Lung (tissue), 12 donors: ENCODE measurements around the gene GNG7. TPM values are rescaled to one million over a fixed set of nuclear protein-coding genes. Genes with fewer than 3 reads are reported as not detected.
A peak's percentile ranks its signal among the peaks of the same experiment; 100 is the strongest.

Source experiments
- ATAC-seq: fragments of 200-7000 bp; cut with Tn5 transposase; one replicate; pipeline ENCODE4 v1.9.1; 2020; ENCODE audit warnings: moderate number of reproducible peaks; ENCODE audit not compliant: insufficient read depth, low FRiP score
- DNase-seq, 3 donors: peaks; one replicate each; pipeline ENCODE4 v3.0.0-alpha.2; 2013 to 2017
- H3K27ac ChIP-seq, 2 donors: one replicate each; pipeline ENCODE4 v1.5.1; 2013; ENCODE audit warnings: mild to moderate bottlenecking in 2 of 2, moderate library complexity in 2 of 2, control low read depth in 1 of 2, inconsistent platforms in 1 of 2, low read depth in 1 of 2, low read length in 1 of 2
- H3K27me3 ChIP-seq, 3 donors: one replicate each; pipeline ENCODE4 v1.5.1; 2013; ENCODE audit warnings: low read length in 2 of 3; ENCODE audit not compliant: control insufficient read depth in 3 of 3, insufficient read depth in 3 of 3
- H3K36me3 ChIP-seq, 4 donors: one replicate each; pipeline ENCODE4 v1.5.1; 2013; ENCODE audit warnings: low read length in 4 of 4, mild to moderate bottlenecking in 1 of 4, moderate library complexity in 1 of 4; ENCODE audit not compliant: control insufficient read depth in 4 of 4, insufficient read depth in 4 of 4
- H3K4me1 ChIP-seq, 5 donors: one replicate each; pipeline ENCODE4 v1.5.1; 2013; ENCODE audit warnings: low read length in 5 of 5, mild to moderate bottlenecking in 2 of 5, moderate library complexity in 1 of 5; ENCODE audit not compliant: control insufficient read depth in 5 of 5, insufficient read depth in 5 of 5
- H3K4me3 ChIP-seq: one replicate; pipeline ENCODE4 v1.5.1; 2013; ENCODE audit warnings: mild to moderate bottlenecking, control low read depth, moderate library complexity
- H3K9ac ChIP-seq, 2 donors: one replicate each; pipeline ENCODE4 v1.5.1; 2013; ENCODE audit warnings: low read length in 2 of 2, control low read depth in 1 of 2; ENCODE audit not compliant: insufficient read depth in 1 of 2
- H3K9me3 ChIP-seq, 4 donors: one replicate each; pipeline ENCODE4 v1.5.1; 2013; ENCODE audit warnings: low read length in 3 of 4, mild to moderate bottlenecking in 1 of 4, moderate library complexity in 1 of 4; ENCODE audit not compliant: control insufficient read depth in 4 of 4, insufficient read depth in 3 of 4
- CTCF ChIP-seq: IDR thresholded peaks from 2 replicates; pipeline ENCODE4 v1.5.1; 2012; ENCODE audit warnings: mild to moderate bottlenecking; ENCODE audit errors: control extremely low read depth, extremely low read depth
- WGBS, 2 donors: extraction: QIAGEN DNeasy Blood & Tissue Kit; methylation state at CpG; one replicate each; pipeline ENCODE4 v1.1.7; 2013; 5-methylcytosine and 5-hydroxymethylcytosine counted together
- polyA plus RNA-seq, 2 donors: library from polyadenylated mRNA; stranded (reverse); fragments of 200-250 nt; gene quantifications; one replicate each; pipeline ENCODE4 v1.2.1, GENCODE V29; 2013
- total RNA-seq, 2 donors: library from RNA; depleted of rRNA in 1 of 2; stranded (reverse); fragments of >200 nt in 1 of 2; gene quantifications; one replicate each; pipeline ENCODE4 v1.2.1, GENCODE V29; 2014 to 2021
- donor health status: control.
- donor health status: control.
- donor health status: Bipolar disorder and iron deficiency.
- donor health status: healthy.
- donor health status: DM: yes; HTN: yes; CAD: no.

Gene GNG7
- total and polyA plus RNA-seq, 4 donors = 1.6 to 4.5 (median 2.8) TPM

- ATAC-seq = no peak
- H3K27ac ChIP-seq = no peak overlapping the region
These were observed 126.6 kb downstream of the GNG7 start for GRCh38 chr19:2575734-2576481.

GRCh38 chr19:2574971-2575630, 127.4 kb downstream of the GNG7 start:
- 93 to 96% methylated on average over 19 of the region's 19 CpGs for WGBS, 2 donors
- DNase-seq = no peak

More at GRCh38 chr19:2575734-2576481, 126.6 kb downstream of the GNG7 start:
- no peak for TF ChIP-seq CTCF
- peaks cover 0 to 2% (median 0%) of the 10 kb centered on the region in 4 donors for H3K9me3 ChIP-seq
- H3K27me3 ChIP-seq = no peaks in the 10 kb centered on the region
- no peak overlapping the region for H3K4me3 ChIP-seq
- peaks cover 0 to 13% (median 0%) of the 10 kb centered on the region in 5 donors for H3K4me1 ChIP-seq
- no peaks in the 10 kb centered on the region for H3K36me3 ChIP-seq
- peak in 1 of 3 donors; percentile 21 for DNase-seq
- 89 to 93% methylated on average over 37 of the region's 37 CpGs for WGBS, 2 donors
- no peak overlapping the region for H3K9ac ChIP-seq

GRCh38 chr19:2574478-2574931, 128.0 kb downstream of the GNG7 start:
- Histone ChIP-seq H3K4me1 (peaks cover 0 to 13% (median 0%) of the 10 kb centered on the region in 5 donors), H3K9me3 (peaks cover 0 to 7% (median 0%) of the 10 kb centered on the region in 4 donors), H3K36me3 (no peaks in the 10 kb centered on the region), H3K27ac (no peak overlapping the region), H3K27me3 (no peaks in the 10 kb centered on the region), H3K9ac (no peak overlapping the region), H3K4me3 (no peak overlapping the region)
- TF ChIP-seq CTCF = no peak
- ATAC-seq (no peak), DNase-seq (no peak)
- 91 to 92% methylated on average over 15 of the region's 15 CpGs for WGBS, 2 donors

More at GRCh38 chr19:2574971-2575630, 127.4 kb downstream of the GNG7 start:
- no peak overlapping the region for H3K4me3 ChIP-seq
- no peak for ATAC-seq
- no peak overlapping the region for H3K27ac ChIP-seq
- peaks cover 0 to 6% (median 0%) of the 10 kb centered on the region in 4 donors for H3K9me3 ChIP-seq
- no peak for TF ChIP-seq CTCF
- peaks cover 0 to 13% (median 0%) of the 10 kb centered on the region in 5 donors for H3K4me1 ChIP-seq
- no peaks in the 10 kb centered on the region for H3K36me3 ChIP-seq
- H3K27me3 ChIP-seq = no peaks in the 10 kb centered on the region
- no peak overlapping the region for H3K9ac ChIP-seq
